Parathyroid adenoma (tissue), 2 donors: ENCODE measurements around the gene NUP35.

Experiments used
- H2AFZ ChIP-seq: fragments of 300-600 bp; sonication (generic); one replicate; pipeline ENCODE4 v1.7.0; 2017; ENCODE audit warnings: antibody characterized with exemption, mild to moderate bottlenecking
- H3K27ac ChIP-seq: fragments of 300-600 bp; sonication (generic); one replicate; pipeline ENCODE4 v1.7.0; 2017
- H3K27me3 ChIP-seq: fragments of 300-600 bp; sonication (generic); one replicate; pipeline ENCODE4 v1.7.0; 2017; ENCODE audit warnings: low read length; ENCODE audit not compliant: control insufficient read depth, insufficient read depth
- H3K36me3 ChIP-seq: fragments of 300-600 bp; sonication (generic); one replicate; pipeline ENCODE4 v1.7.0; 2017; ENCODE audit warnings: low read length; ENCODE audit not compliant: control insufficient read depth, insufficient read depth
- H3K4me1 ChIP-seq: fragments of 300-600 bp; sonication (generic); one replicate; pipeline ENCODE4 v1.7.0; 2017; ENCODE audit warnings: control low read depth
- H3K4me2 ChIP-seq: fragments of 300-600 bp; sonication (generic); one replicate; pipeline ENCODE4 v1.7.0; 2017; ENCODE audit warnings: low read length
- H3K4me3 ChIP-seq: fragments of 300-600 bp; sonication (generic); one replicate; pipeline ENCODE4 v1.7.0; 2017; ENCODE audit warnings: low read depth, low read length
- H3K79me2 ChIP-seq: fragments of 300-600 bp; sonication (generic); one replicate; pipeline ENCODE4 v1.7.0; 2017; ENCODE audit warnings: control low read depth
- H3K9ac ChIP-seq: fragments of 300-600 bp; sonication (generic); one replicate; pipeline ENCODE4 v1.7.0; 2017; ENCODE audit warnings: mild to moderate bottlenecking
- H3K9me3 ChIP-seq: fragments of 300-600 bp; sonication (generic); one replicate; pipeline ENCODE4 v1.7.0; 2017; ENCODE audit warnings: low read length; ENCODE audit not compliant: control insufficient read depth
- CTCF ChIP-seq: fragments of 300-600 bp; sonication (generic); IDR thresholded peaks from one replicate; pipeline ENCODE4 v1.7.0; 2017; ENCODE audit warnings: antibody characterized with exemption, mild to moderate bottlenecking
- donor health status: primary hyperparathyroidism.

The NUP35 gene

GRCh38 chr2:183195397-183195796 is 71.2 kb downstream of the NUP35 start:
- H3K4me3 ChIP-seq = no peak overlapping the region
- H3K9me3 ChIP-seq = no peaks in the 10 kb centered on the region
- H3K79me2 ChIP-seq = no peaks in the 10 kb centered on the region
- no peak for TF ChIP-seq CTCF
- no peaks in the 10 kb centered on the region for H3K27me3 ChIP-seq
- H3K4me2 ChIP-seq = no peak overlapping the region
- no peaks in the 10 kb centered on the region for H3K36me3 ChIP-seq
- H3K27ac ChIP-seq = no peak overlapping the region
- H2AFZ ChIP-seq = no peak overlapping the region
- H3K9ac ChIP-seq = no peak overlapping the region
- no peaks in the 10 kb centered on the region for H3K4me1 ChIP-seq

- Histone ChIP-seq H3K27ac (no peak overlapping the region), H3K9me3 (no peaks in the 10 kb centered on the region), H3K4me2 (no peak overlapping the region), H3K4me3 (no peak overlapping the region), H3K9ac (no peak overlapping the region), H3K36me3 (no peaks in the 10 kb centered on the region), H3K4me1 (no peaks in the 10 kb centered on the region), H3K27me3 (no peaks in the 10 kb centered on the region), H2AFZ (no peak overlapping the region), H3K79me2 (no peaks in the 10 kb centered on the region)
- no peak for TF ChIP-seq CTCF
Observed at GRCh38 chr2:183195998-183196409, 71.8 kb downstream of the NUP35 start.

GRCh38 chr2:183204397-183204796 is 80.2 kb downstream of the NUP35 start:
- Histone ChIP-seq H3K4me3 (no peak overlapping the region), H2AFZ (no peak overlapping the region), H3K9ac (no peak overlapping the region), H3K9me3 (no peaks in the 10 kb centered on the region), H3K27ac (no peak overlapping the region), H3K4me1 (no peaks in the 10 kb centered on the region), H3K4me2 (no peak overlapping the region), H3K27me3 (no peaks in the 10 kb centered on the region), H3K36me3 (no peaks in the 10 kb centered on the region), H3K79me2 (no peaks in the 10 kb centered on the region)
- no peak for TF ChIP-seq CTCF

GRCh38 chr2:183207110-183207509 is 82.9 kb downstream of the NUP35 start:
- Histone ChIP-seq H3K9ac (no peak overlapping the region), H3K27me3 (no peaks in the 10 kb centered on the region)

More at GRCh38 chr2:183207110-183207509, 82.9 kb downstream of the NUP35 start:
- no peak overlapping the region for H2AFZ ChIP-seq
- H3K27ac ChIP-seq = no peak overlapping the region
- no peak overlapping the region for H3K4me3 ChIP-seq
- H3K36me3 ChIP-seq = no peaks in the 10 kb centered on the region
- no peak for TF ChIP-seq CTCF
- H3K9me3 ChIP-seq = no peaks in the 10 kb centered on the region
- no peaks in the 10 kb centered on the region for H3K79me2 ChIP-seq
- H3K4me1 ChIP-seq = no peaks in the 10 kb centered on the region
- H3K4me2 ChIP-seq = no peak overlapping the region
